ENCODE data around the gene ZHX3. TPM values are rescaled to one million over a fixed set of nuclear protein-coding genes. Genes with fewer than 3 reads are reported as not detected.

The ZHX3 gene
- total and polyA plus RNA-seq, 9 of the 15 experiments (the other 6 are each of a cell fraction or from before 2014, with no cell fraction given): 0.80 to 14.6 (median 4.9) TPM

DNA sequence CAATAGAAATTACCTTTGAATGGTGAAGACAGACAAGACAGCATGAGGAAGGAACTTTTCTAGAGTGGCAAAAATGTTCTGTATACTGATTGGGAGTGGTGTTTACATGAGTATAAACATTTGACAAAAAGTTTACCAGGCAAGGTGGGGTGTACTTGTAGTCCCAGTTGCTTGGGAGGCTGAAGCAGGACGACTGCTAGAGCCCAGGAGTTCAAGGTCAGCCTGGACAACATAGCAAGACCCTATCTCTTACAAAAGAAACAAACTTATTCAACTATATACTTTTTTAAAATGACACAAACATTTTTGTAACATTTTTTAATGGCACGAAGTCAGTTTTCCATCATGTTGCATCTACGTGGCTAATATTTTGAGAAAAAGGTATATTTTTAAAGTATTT is 40.5 kb downstream of the ZHX3 start:
- 46% methylated on average over 3 of the region's 3 CpGs for WGBS (ENCODE audit: insufficient coverage, low coverage, missing lambda C conversion rate)
- H3K36me3 ChIP-seq (ENCODE audit: control insufficient read depth, insufficient read depth, low read length): no peaks in the 10 kb centered on the region
- no peaks in the 10 kb centered on the region for H4K20me1 ChIP-seq (replicated peaks; ENCODE audit: control insufficient read depth, insufficient read depth, low read length)
- POLR2A ChIA-PET: no interaction called here
- FAIRE-seq (no peak), DNase-seq (ENCODE audit: extremely low read depth in 1 of 4, low spot score in 3 of 4) (no peak), ATAC-seq (no peak)
- H3K27me3 ChIP-seq (ENCODE audit: control insufficient read depth in 2 of 2, insufficient read depth in 2 of 2, low read length in 2 of 2): no peaks in the 10 kb centered on the region
- in situ Hi-C loops (cut with MboI): no loop called here
- no peaks in the 10 kb centered on the region for H3K9me3 ChIP-seq (replicated peaks; ENCODE audit: control insufficient read depth, insufficient read depth, low read depth, low read length)
- no peak overlapping the region for H3K27ac ChIP-seq (ENCODE audit: extremely low read depth, low read depth, low read length)
- no peaks in the 10 kb centered on the region for H3K4me1 ChIP-seq (replicated peaks in 1 of 2; ENCODE audit: control insufficient read depth in 2 of 2, insufficient read depth in 2 of 2, low read length in 2 of 2)
- no peak overlapping the region for H3K4me3 ChIP-seq
- CTCF ChIA-PET (ENCODE audit: low intra/inter-chr PET ratio): no interaction called here
- TF ChIP-seq ZNF507 (tag; conservative IDR thresholded peaks at IDR 0.05) (no peak), MYBL2 (IDR thresholded peaks at IDR 0.05; ENCODE audit: low read depth) (no peak), MYBL2 (CRISPR knock-in tag; IDR thresholded peaks at IDR 0.05; ENCODE audit: borderline replicate concordance) (no peak), ZNF146 (CRISPR knock-in tag; IDR thresholded peaks at IDR 0.05; ENCODE audit: unreplicated experiment) (no peak), LEF1 (IDR thresholded peaks at IDR 0.05) (no peak), ZNF668 (CRISPR knock-in tag; IDR thresholded peaks at IDR 0.05) (no peak), ATF1 (CRISPR knock-in tag; IDR thresholded peaks at IDR 0.05) (no peak), ATF1 (tag; IDR thresholded peaks at IDR 0.05) (no peak), NFE2L1 (tag; IDR thresholded peaks at IDR 0.05; ENCODE audit: borderline replicate concordance, low read depth) (no peak), ZNF121 (CRISPR knock-in tag; conservative IDR thresholded peaks at IDR 0.05) (peak; percentile 40; the same call in 1 of the 2 replicates), RBM25 (IDR thresholded peaks at IDR 0.05; ENCODE audit: low read depth, low read length, severe bottlenecking) (peak; percentile 34)
- TF ChIP-seq, protein P1, sequence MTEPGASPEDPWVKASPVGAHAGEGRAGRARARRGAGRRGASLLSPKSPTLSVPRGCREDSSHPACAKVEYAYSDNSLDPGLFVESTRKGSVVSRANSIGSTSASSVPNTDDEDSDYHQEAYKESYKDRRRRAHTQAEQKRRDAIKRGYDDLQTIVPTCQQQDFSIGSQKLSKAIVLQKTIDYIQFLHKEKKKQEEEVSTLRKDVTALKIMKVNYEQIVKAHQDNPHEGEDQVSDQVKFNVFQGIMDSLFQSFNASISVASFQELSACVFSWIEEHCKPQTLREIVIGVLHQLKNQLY (CRISPR knock-in tag; conservative IDR thresholded peaks at IDR 0.05): no peak
- TF ChIP-seq, protein P2, sequence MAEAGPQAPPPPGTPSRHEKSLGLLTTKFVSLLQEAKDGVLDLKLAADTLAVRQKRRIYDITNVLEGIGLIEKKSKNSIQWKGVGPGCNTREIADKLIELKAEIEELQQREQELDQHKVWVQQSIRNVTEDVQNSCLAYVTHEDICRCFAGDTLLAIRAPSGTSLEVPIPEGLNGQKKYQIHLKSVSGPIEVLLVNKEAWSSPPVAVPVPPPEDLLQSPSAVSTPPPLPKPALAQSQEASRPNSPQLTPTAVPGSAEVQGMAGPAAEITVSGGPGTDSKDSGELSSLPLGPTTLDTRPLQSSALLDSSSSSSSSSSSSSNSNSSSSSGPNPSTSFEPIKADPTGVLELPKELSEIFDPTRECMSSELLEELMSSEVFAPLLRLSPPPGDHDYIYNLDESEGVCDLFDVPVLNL (CRISPR knock-in tag; IDR thresholded peaks at IDR 0.05; ENCODE audit: low read depth): no peak
- H3K9ac ChIP-seq (ENCODE audit: insufficient read depth in 1 of 2, low read depth in 2 of 2, low read length in 2 of 2): no peak overlapping the region
- no peak overlapping the region for H3K4me2 ChIP-seq (ENCODE audit: insufficient read depth, low read length)
- no peaks in the 10 kb centered on the region for H3K9me1 ChIP-seq (ENCODE audit: control insufficient read depth, insufficient read depth, low read length)
- BruUV-seq (replicated peaks): no TSS peak
- H2AFZ ChIP-seq (ENCODE audit: low read depth, low read length): no peak overlapping the region
- no peaks in the 10 kb centered on the region for H3K79me2 ChIP-seq (ENCODE audit: control insufficient read depth, insufficient read depth, low read length)
- intact Hi-C loops (cut with micrococcal nuclease): no loop called here
